ENCODE data around the gene TSPOAP1. TPM values are rescaled to one million over a fixed set of nuclear protein-coding genes. Genes with fewer than 3 reads are reported as not detected.

Gene TSPOAP1
- total and polyA plus RNA-seq, 2 of the 13 experiments (the other 11 are each of a cell fraction or from before 2014, with no cell fraction given), result not detected

- TF ChIP-seq STAT6 (CRISPR knock-in tag; IDR thresholded peaks at IDR 0.05; ENCODE audit: borderline replicate concordance), result no peak
These were observed 9.1 kb downstream of the TSPOAP1 start (continued) for GRCh38 chr17:58319173-58320162.

DNA sequence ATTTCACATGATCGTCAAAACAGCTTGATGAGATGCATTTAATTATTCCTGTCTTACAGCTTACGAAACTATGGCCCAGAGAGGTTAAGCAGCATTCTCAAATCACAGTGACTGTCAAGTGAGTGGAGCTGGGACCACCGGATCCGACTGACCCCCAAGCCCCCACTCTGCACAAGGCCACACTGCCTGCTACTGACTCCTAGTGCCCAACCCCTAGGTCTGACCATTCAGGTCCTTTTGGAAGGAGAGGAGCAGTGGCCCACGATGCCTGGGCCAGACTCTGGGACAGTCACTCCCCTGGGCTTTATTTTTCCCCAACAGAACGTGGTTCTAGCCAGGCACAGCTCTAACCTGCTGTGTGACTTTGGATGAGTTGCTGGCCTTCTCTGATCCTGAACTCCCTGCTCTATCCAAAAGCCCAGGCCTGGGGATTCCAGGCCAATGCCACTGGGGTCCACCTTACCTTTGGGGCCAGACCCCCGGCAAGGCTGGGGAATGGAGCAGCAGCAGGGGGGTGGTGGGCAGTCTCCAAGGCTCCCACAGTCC is 9.9 kb downstream of the TSPOAP1 start:
- ATAC-seq (no peak), DNase-seq (ENCODE audit: low spot score) (no peak), FAIRE-seq (no peak)
- 48% methylated on average over 4 of the region's 7 CpGs for whole genome bisulfite sequencing (ENCODE audit: low lambda C conversion rate)
- TF ChIP-seq NR3C1 (CRISPR knock-in tag; IDR thresholded peaks at IDR 0.05) (no peak), MBD4 (IDR thresholded peaks at IDR 0.05; ENCODE audit: borderline replicate concordance, low read length) (no peak), ZNF768 (CRISPR knock-in tag; IDR thresholded peaks at IDR 0.05) (peak; percentile 97), PHF21A (CRISPR knock-in tag; IDR thresholded peaks at IDR 0.05) (no peak), ZNF282 (IDR thresholded peaks at IDR 0.05; ENCODE audit: partially characterized antibody) (no peak), ZBTB25 (CRISPR knock-in tag; IDR thresholded peaks at IDR 0.05) (no peak), ZMYM3 (CRISPR knock-in tag; IDR thresholded peaks at IDR 0.05) (peak; percentile 50; the same call in 1 of the 2 replicates), PHF5A (CRISPR knock-in tag; IDR thresholded peaks at IDR 0.05; ENCODE audit: low read depth, unreplicated experiment) (no peak)
- H3K4me3 ChIP-seq (replicated peaks in 1 of 3; ENCODE audit: insufficient read depth in 1 of 3, low read depth in 2 of 3, low read length in 3 of 3), result no peak overlapping the region
- no peaks in the 10 kb centered on the region for H3K36me3 ChIP-seq (replicated peaks in 1 of 2; ENCODE audit: control insufficient read depth in 1 of 2, insufficient read depth in 2 of 2, low read length in 2 of 2)
- no peaks in the 10 kb centered on the region for H3K9me3 ChIP-seq (ENCODE audit: low read length)
- H3K27ac ChIP-seq (ENCODE audit: extremely low read length, insufficient read depth, low read length), result no peak overlapping the region
- POLR2A ChIA-PET, result interaction anchor here (1.0 to 2.6 kb wide), 2 partner anchors 63 to 98 kb away, joined by 3 to 35 read pairs; partner anchors contain the start of gene RNF43
- intact Hi-C loops (cut with micrococcal nuclease; ENCODE audit: unreplicated experiment), result no loop called here
- CTCF ChIA-PET (ENCODE audit: low intra/inter-chr PET ratio, low total read pairs), result interaction anchor here (5.0 kb wide), 1 partner anchor 129 kb away, joined by 121 read pairs; no protein-coding TSS in a partner anchor
- no peak overlapping the region for H3K9ac ChIP-seq (ENCODE audit: insufficient read depth, low read depth, low read length)
- no TSS peak for BruUV-seq (replicated peaks)
- no peak overlapping the region for H2AFZ ChIP-seq (ENCODE audit: low read length)
- in situ Hi-C loops (cut with HindIII; ENCODE audit: extremely low pct_ligation_motif_present, low pct_unique_long_range_greater_than_20kb), result no loop called here
- H3K79me2 ChIP-seq (ENCODE audit: insufficient read depth, low read length), result no peaks in the 10 kb centered on the region
- no peaks in the 10 kb centered on the region for H4K20me1 ChIP-seq (ENCODE audit: insufficient read depth, low read length)
- H3K4me2 ChIP-seq (ENCODE audit: low read depth, low read length), result no peak overlapping the region
- peaks cover 19% of the 10 kb centered on the region; the same call in 1 of the 2 replicates for H3K4me1 ChIP-seq (ENCODE audit: insufficient read depth, low read length)
- H3K27me3 ChIP-seq (ENCODE audit: control insufficient read depth in 1 of 2, insufficient read depth in 2 of 2, low read length in 2 of 2), result peaks cover 22 to 70% of the 10 kb centered on the region in 2 experiments

Measured in HepG2 (cell line).